CD4-positive, alpha-beta T cell treated with Interferon gamma for 1 hour (primary cell): ENCODE data around the gene ARRB2.
A peak's percentile ranks its signal among the peaks of the same experiment; 100 is the strongest.

Experiments used
- DNase-seq: peaks from one replicate; pipeline ENCODE4 v3.0.0-alpha.2; 2020

The ARRB2 gene

GRCh38 chr17:4733073-4733531, 22.7 kb downstream of the ARRB2 start:
- DNase-seq = peak; percentile 75

- no peak for DNase-seq
These were observed 24.5 kb downstream of the ARRB2 start for GRCh38 chr17:4734857-4735475.

GRCh38 chr17:4735876-4736651, 25.6 kb downstream of the ARRB2 start:
- peak; percentile 65 for DNase-seq

DNA sequence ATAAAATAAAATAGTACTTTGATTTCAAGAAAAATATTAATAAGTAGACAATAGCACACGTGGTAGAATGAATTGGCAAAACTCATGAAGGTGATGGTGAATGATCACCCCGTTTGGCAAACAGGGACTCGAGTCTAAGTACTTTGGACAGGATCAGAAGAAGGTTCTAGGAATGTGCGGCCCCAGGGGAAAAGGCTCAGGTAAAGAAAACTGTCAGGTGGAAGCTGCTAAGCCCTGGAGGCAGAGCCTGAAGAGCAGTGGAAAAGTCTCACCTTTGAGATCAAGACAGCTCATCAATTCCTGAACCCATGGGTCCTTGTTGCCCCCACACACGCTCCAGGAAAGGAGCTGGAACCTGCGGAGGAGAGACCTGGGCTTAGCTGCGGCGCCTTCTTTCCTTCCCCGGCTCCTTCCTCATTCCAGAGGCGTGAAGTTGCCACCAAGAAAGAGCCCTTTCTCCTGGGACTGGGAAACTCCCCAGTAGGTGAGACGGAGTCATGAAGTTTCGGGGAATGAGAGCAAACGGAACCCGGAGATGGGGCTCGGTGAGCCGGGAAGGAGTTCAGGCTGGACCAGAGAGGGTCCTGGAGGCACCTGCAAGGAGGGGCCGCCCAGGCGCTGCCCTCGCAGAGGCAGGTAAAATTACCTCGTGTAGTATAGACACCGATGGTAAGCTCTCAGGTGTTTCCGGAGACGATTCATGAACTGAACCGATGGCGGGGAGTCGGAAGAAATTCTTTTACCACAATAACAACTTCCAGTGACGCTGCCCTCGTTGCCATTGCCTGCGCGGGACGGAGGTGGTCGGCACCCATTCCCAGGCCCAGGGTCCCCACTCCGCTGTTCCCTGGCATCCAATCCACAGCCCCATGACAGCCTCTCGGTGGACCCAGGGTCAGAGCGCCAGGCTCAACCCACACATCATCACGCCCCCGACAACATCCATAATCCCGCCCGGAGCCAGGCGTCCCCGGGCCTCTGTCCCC, 28.0 kb downstream of the ARRB2 start:
- DNase-seq = peak; percentile 40

- DNase-seq = peak; percentile 77
These were observed 28.9 kb downstream of the ARRB2 start, which contains the start of the genes CXCL16 and ZMYND15 for GRCh38 chr17:4739122-4740024. Gene CXCL16, minus strand, starts transcription at chr17:4739928. Its CDS starts 589 bp downstream, at chr17:4739339. Gene ZMYND15, plus strand, starts transcription at chr17:4739833. Its CDS starts 716 bp downstream, at chr17:4740549.

- DNase-seq = no peak
These were observed 29.6 kb downstream of the ARRB2 start for GRCh38 chr17:4740025-4740351.

DNA sequence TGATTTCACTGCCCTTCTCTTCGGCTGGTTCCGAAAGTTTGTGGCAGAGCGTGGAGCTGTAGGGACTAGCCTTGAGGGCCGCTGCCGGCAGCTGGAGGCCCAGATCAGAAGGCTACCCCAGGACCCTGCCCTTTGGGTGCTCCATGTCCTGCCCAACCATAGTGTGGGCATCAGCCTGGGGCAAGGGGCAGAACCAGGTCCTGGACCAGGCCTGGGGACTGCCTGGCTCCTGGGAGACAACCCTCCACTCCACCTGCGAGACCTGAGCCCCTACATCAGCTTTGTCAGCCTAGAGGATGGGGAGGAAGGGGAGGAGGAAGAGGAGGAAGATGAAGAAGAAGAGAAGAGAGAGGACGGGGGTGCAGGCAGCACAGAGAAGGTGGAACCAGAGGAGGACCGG, 30.2 kb downstream of the ARRB2 start:
- no peak for DNase-seq

GRCh38 chr17:4741544-4741943, 31.1 kb downstream of the ARRB2 start:
- no peak for DNase-seq

- DNase-seq = no peak
These were observed 31.7 kb downstream of the ARRB2 start for GRCh38 chr17:4742133-4742532.

DNA sequence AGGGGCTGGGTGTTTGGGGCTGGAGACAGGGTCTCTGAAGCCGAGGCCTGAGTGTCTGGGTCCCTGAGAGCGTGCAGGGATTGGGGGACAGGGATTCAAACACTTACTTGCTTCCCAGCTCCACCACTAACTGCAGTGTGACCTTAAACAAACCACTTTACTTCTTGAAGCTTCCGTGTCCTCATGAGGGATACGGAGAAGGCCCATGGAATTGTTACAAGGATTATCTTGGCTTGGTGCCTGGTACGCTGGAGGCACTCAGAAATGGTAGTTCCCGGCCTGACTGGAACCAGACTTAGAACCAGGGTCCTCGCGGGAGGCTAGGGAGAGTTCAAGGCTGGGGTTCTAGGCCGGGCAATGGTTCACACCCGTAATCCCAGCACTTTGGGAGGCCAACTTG, 32.2 kb downstream of the ARRB2 start:
- no peak for DNase-seq

DNA sequence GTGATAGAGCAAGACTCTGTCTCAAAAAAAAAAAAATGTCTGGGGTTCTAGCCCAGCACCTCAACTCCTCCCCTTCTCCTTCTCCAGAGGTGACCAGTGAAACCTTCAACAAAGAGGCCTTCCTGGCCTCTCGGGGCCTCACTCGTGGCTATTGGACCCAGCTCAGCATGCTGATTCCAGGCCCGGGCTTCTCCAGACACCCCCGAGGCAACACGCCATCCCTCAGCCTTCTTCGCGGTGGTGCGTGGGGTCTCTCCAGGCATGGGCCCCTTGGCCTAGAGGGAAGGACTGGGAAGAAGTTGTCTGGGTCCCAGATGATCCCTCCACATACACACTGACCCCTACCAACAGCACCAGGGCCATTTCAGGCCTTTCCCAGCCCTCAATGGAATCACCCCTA, 32.8 kb downstream of the ARRB2 start:
- DNase-seq = no peak

DNA sequence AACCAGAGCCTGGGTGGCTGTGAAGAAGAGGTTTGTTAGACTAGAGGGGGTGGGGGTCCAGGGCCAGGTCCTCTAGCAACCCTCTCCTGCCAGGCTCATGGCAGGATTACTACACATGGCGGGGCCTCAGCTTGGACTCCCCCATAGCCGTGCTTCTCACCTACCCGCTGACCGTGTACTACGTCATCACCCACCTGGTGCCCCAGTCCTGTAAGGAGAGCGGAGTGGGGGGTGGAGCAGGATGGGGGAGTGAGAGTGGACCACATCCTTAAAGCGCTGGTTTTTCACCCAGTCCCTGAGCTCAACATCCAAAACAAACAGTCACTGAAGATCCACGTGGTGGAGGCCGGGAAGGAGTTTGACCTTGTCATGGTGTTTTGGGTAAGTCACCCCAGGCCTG, 33.5 kb downstream of the ARRB2 start:
- DNase-seq = no peak

- no peak for DNase-seq
These were observed 34.9 kb downstream of the ARRB2 start for GRCh38 chr17:4744999-4745969.

- DNase-seq = peak; percentile 59
These were observed 37.4 kb downstream of the ARRB2 start for GRCh38 chr17:4747847-4748246.

DNA sequence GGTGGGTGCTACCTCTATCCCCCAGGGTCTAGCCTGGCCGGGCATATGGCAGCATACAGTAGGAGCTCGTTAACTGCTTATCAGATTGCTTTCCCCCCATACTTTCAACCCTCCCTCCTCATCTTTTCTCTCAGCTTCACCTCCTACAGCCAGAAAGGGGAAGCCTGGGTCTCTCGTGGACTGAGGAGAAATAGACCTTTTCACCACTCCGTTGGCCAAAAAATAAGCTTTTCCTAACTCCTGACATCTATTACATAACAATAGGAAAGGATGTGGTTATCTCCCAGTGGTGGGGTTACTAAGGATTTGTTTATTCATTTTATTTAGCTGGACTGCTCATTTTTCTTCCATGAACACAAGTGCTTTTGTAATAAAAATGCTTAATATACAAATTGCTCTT, 38.3 kb downstream of the ARRB2 start:
- no peak for DNase-seq

DNA sequence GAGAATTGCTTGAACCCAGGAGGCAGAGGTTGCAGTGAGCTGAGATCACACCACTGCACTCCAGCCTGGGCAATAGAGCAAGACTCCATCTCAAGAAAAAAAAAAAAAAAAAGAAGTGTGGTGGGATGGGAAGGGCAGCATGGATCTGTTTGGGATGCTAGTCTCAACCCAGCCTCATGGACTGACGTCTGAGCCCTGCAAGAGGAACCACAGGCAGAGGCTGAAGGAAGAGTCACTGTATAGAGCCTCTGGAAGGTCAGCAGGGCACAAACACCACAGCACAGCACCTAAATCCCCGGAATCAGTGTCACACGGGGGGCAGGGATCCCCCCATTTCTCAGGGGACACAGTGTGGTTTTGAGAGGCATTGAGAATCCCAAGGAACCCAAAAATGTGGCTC, 40.2 kb downstream of the ARRB2 start:
- no peak for DNase-seq

DNA sequence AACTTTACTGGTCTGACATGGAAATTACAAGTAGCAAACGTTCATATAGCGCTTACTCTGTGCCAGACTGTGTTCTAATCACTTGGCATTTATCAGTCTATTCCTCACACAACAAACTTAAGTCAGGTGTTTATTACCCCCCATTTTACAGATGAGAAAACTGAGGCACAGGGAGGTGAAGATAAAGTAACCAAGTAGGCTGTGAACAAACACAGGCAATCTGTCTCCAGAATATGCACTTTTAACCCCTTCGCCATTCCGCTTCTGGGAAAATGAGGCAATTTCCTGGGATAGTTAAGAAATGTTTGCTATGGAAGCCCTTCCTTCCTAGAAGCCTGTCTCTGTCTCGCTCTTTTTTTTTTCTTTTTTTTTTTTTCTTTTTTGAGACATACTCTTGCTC, 41.5 kb downstream of the ARRB2 start:
- DNase-seq = no peak

- no peak for DNase-seq
These were observed 43.0 kb downstream of the ARRB2 start for GRCh38 chr17:4753392-4753791.

- DNase-seq = no peak
These were observed 49.4 kb downstream of the ARRB2 start for GRCh38 chr17:4759776-4760236.

DNA sequence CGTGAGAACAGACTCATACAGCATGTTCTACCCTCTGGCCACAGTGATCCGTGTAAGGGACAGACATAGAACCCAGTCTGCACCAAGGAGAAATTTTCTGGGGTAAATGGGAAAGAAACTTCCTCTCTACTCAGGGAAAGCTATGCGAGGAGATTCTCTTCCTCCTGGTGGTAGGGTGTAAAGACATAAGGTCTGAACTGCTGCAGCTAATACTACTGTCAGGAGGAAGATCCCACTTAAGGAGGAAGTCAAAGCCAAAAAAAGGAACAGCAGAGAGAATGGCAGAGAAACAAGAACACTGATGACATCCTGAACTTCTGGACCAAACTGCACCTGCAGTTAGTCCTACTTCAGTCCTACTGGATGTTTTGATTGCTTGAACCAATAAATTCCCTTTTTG, 54.2 kb downstream of the ARRB2 start:
- no peak for DNase-seq

- peak; percentile 69 for DNase-seq
These were observed 55.8 kb downstream of the ARRB2 start for GRCh38 chr17:4766201-4766600.
